ENCODE measurements around the gene VRTN.
"Not testable (repeated sequence)": the region's sequence is repeated elsewhere in the genome, so short reads cannot be mapped to it uniquely, and the experiment has no call there.

The VRTN gene

GRCh38 chr14:74382231-74382630 is 34.0 kb downstream of the VRTN start:
- H3K36me3 ChIP-seq (ENCODE audit: control insufficient read depth, insufficient read depth, low read length), result no peaks in the 10 kb centered on the region
- H3K4me3 ChIP-seq (ENCODE audit: low read length), result no peak overlapping the region
- H3K4me1 ChIP-seq (ENCODE audit: control insufficient read depth, insufficient read depth, low read length), result no peaks in the 10 kb centered on the region
- H3K9me3 ChIP-seq (ENCODE audit: control insufficient read depth, low read length), result no peaks in the 10 kb centered on the region
- H3K27me3 ChIP-seq (ENCODE audit: control insufficient read depth, insufficient read depth, low read length), result no peaks in the 10 kb centered on the region
- H3K9ac ChIP-seq (ENCODE audit: low read length), result no peak overlapping the region

GRCh38 chr14:74389980-74390379 is 41.7 kb downstream of the VRTN start:
- Histone ChIP-seq H3K4me1 (ENCODE audit: control insufficient read depth, insufficient read depth, low read length) (no peaks in the 10 kb centered on the region), H3K27me3 (ENCODE audit: control insufficient read depth, insufficient read depth, low read length) (peaks cover 4% of the 10 kb centered on the region), H3K9me3 (ENCODE audit: control insufficient read depth, low read length) (no peaks in the 10 kb centered on the region), H3K9ac (ENCODE audit: low read length) (no peak overlapping the region), H3K4me3 (ENCODE audit: low read length) (no peak overlapping the region), H3K36me3 (ENCODE audit: control insufficient read depth, insufficient read depth, low read length) (no peaks in the 10 kb centered on the region)

GRCh38 chr14:74390505-74390904 is 42.2 kb downstream of the VRTN start:
- not testable (repeated sequence) for H3K9me3 ChIP-seq (ENCODE audit: control insufficient read depth, low read length); H3K36me3 ChIP-seq (ENCODE audit: control insufficient read depth, insufficient read depth, low read length); H3K4me1 ChIP-seq (ENCODE audit: control insufficient read depth, insufficient read depth, low read length); H3K9ac ChIP-seq (ENCODE audit: low read length); H3K4me3 ChIP-seq (ENCODE audit: low read length); H3K27me3 ChIP-seq (ENCODE audit: control insufficient read depth, insufficient read depth, low read length)

- Histone ChIP-seq H3K4me1 (ENCODE audit: control insufficient read depth, insufficient read depth, low read length) (no peaks in the 10 kb centered on the region), H3K9ac (ENCODE audit: low read length) (no peak overlapping the region), H3K27me3 (ENCODE audit: control insufficient read depth, insufficient read depth, low read length) (peaks cover 4% of the 10 kb centered on the region), H3K9me3 (ENCODE audit: control insufficient read depth, low read length) (no peaks in the 10 kb centered on the region), H3K4me3 (ENCODE audit: low read length) (no peak overlapping the region), H3K36me3 (ENCODE audit: control insufficient read depth, insufficient read depth, low read length) (no peaks in the 10 kb centered on the region)
Measured at GRCh38 chr14:74391479-74391878, 43.2 kb downstream of the VRTN start.

GRCh38 chr14:74392616-74393570 is 44.6 kb downstream of the VRTN start:
- Histone ChIP-seq H3K4me1 (ENCODE audit: control insufficient read depth, insufficient read depth, low read length) (no peaks in the 10 kb centered on the region), H3K36me3 (ENCODE audit: control insufficient read depth, insufficient read depth, low read length) (no peaks in the 10 kb centered on the region), H3K4me3 (ENCODE audit: low read length) (no peak overlapping the region), H3K9me3 (ENCODE audit: control insufficient read depth, low read length) (no peaks in the 10 kb centered on the region), H3K27me3 (ENCODE audit: control insufficient read depth, insufficient read depth, low read length) (peaks cover 4% of the 10 kb centered on the region), H3K9ac (ENCODE audit: low read length) (no peak overlapping the region)

- Histone ChIP-seq H3K4me1 (ENCODE audit: control insufficient read depth, insufficient read depth, low read length) (no peaks in the 10 kb centered on the region), H3K4me3 (ENCODE audit: low read length) (no peak overlapping the region), H3K36me3 (ENCODE audit: control insufficient read depth, insufficient read depth, low read length) (no peaks in the 10 kb centered on the region), H3K27me3 (ENCODE audit: control insufficient read depth, insufficient read depth, low read length) (peaks cover 4% of the 10 kb centered on the region), H3K9ac (ENCODE audit: low read length) (no peak overlapping the region), H3K9me3 (ENCODE audit: control insufficient read depth, low read length) (no peaks in the 10 kb centered on the region)
Measured at GRCh38 chr14:74394549-74394948, 46.3 kb downstream of the VRTN start.

- Histone ChIP-seq H3K4me3 (ENCODE audit: low read length) (no peak overlapping the region), H3K9me3 (ENCODE audit: control insufficient read depth, low read length) (no peaks in the 10 kb centered on the region), H3K36me3 (ENCODE audit: control insufficient read depth, insufficient read depth, low read length) (no peaks in the 10 kb centered on the region), H3K27me3 (ENCODE audit: control insufficient read depth, insufficient read depth, low read length) (peaks cover 4% of the 10 kb centered on the region), H3K9ac (ENCODE audit: low read length) (no peak overlapping the region), H3K4me1 (ENCODE audit: control insufficient read depth, insufficient read depth, low read length) (no peaks in the 10 kb centered on the region)
Measured at GRCh38 chr14:74395094-74395493, 46.8 kb downstream of the VRTN start.

GRCh38 chr14:74400031-74400685 is 51.9 kb downstream of the VRTN start:
- no peaks in the 10 kb centered on the region for H3K9me3 ChIP-seq (ENCODE audit: control insufficient read depth, low read length)
- H3K4me1 ChIP-seq (ENCODE audit: control insufficient read depth, insufficient read depth, low read length), result peaks cover 12% of the 10 kb centered on the region
- no peak overlapping the region for H3K4me3 ChIP-seq (ENCODE audit: low read length)
- no peaks in the 10 kb centered on the region for H3K36me3 ChIP-seq (ENCODE audit: control insufficient read depth, insufficient read depth, low read length)
- H3K9ac ChIP-seq (ENCODE audit: low read length), result no peak overlapping the region
- peaks cover 10% of the 10 kb centered on the region for H3K27me3 ChIP-seq (ENCODE audit: control insufficient read depth, insufficient read depth, low read length)

- peaks cover 11% of the 10 kb centered on the region for H3K27me3 ChIP-seq (ENCODE audit: control insufficient read depth, insufficient read depth, low read length)
- no peak overlapping the region for H3K9ac ChIP-seq (ENCODE audit: low read length)
- peaks cover 12% of the 10 kb centered on the region for H3K4me1 ChIP-seq (ENCODE audit: control insufficient read depth, insufficient read depth, low read length)
- H3K36me3 ChIP-seq (ENCODE audit: control insufficient read depth, insufficient read depth, low read length), result no peaks in the 10 kb centered on the region
- no peaks in the 10 kb centered on the region for H3K9me3 ChIP-seq (ENCODE audit: control insufficient read depth, low read length)
- H3K4me3 ChIP-seq (ENCODE audit: low read length), result no peak overlapping the region
Measured at GRCh38 chr14:74400919-74401503, 52.7 kb downstream of the VRTN start.

GRCh38 chr14:74401504-74402241 is 53.4 kb downstream of the VRTN start:
- Histone ChIP-seq H3K27me3 (ENCODE audit: control insufficient read depth, insufficient read depth, low read length) (peaks cover 11% of the 10 kb centered on the region), H3K36me3 (ENCODE audit: control insufficient read depth, insufficient read depth, low read length) (no peaks in the 10 kb centered on the region), H3K4me1 (ENCODE audit: control insufficient read depth, insufficient read depth, low read length) (peaks cover 12% of the 10 kb centered on the region), H3K4me3 (ENCODE audit: low read length) (no peak overlapping the region), H3K9me3 (ENCODE audit: control insufficient read depth, low read length) (no peaks in the 10 kb centered on the region), H3K9ac (ENCODE audit: low read length) (no peak overlapping the region)

- no peak overlapping the region for H3K4me3 ChIP-seq (ENCODE audit: low read length)
- H3K36me3 ChIP-seq (ENCODE audit: control insufficient read depth, insufficient read depth, low read length), result no peaks in the 10 kb centered on the region
- H3K27me3 ChIP-seq (ENCODE audit: control insufficient read depth, insufficient read depth, low read length), result peaks cover 11% of the 10 kb centered on the region
- H3K9me3 ChIP-seq (ENCODE audit: control insufficient read depth, low read length), result no peaks in the 10 kb centered on the region
- H3K9ac ChIP-seq (ENCODE audit: low read length), result no peak overlapping the region
- peaks cover 12% of the 10 kb centered on the region for H3K4me1 ChIP-seq (ENCODE audit: control insufficient read depth, insufficient read depth, low read length)
Measured at GRCh38 chr14:74402401-74403251, 54.4 kb downstream of the VRTN start.
